Stimulated activated CD8-positive, alpha-beta memory T cell treated with anti-CD3 and anti-CD28 coated beads, Interleukin-7, amount 100 ng/mL, for 24 hours (primary cell): ENCODE results near the gene KRTAP21-1.
"Not testable (repeated sequence)": the region's sequence is repeated elsewhere in the genome, so short reads cannot be mapped to it uniquely, and the experiment has no call there.

Source experiments
- DNase-seq: peaks from one replicate; pipeline ENCODE4 v3.0.0-alpha.2; 2020; ENCODE audit warnings: low read depth

The KRTAP21-1 gene

GRCh38 chr21:30755328-30755727, at the start of gene KRTAP21-1:
KRTAP21-1 (minus strand) TSS chr21:30755428; CDS start chr21:30755378, 50 bp downstream.
- DNase-seq = not testable (repeated sequence)

GRCh38 chr21:30800605-30801004, 45.4 kb upstream of the KRTAP21-1 start:
- no peak for DNase-seq

GRCh38 chr21:30793581-30794314, 38.5 kb upstream of the KRTAP21-1 start:
- DNase-seq = no peak

GRCh38 chr21:30779249-30779648, 24.0 kb upstream of the KRTAP21-1 start:
- no peak for DNase-seq

- DNase-seq = no peak
Observed at GRCh38 chr21:30769724-30770431, 14.7 kb upstream of the KRTAP21-1 start.

- no peak for DNase-seq
Observed at GRCh38 chr21:30760776-30761175, 5.5 kb upstream of the KRTAP21-1 start.

- DNase-seq = no peak
Observed at GRCh38 chr21:30758306-30758705, 3.1 kb upstream of the KRTAP21-1 start.

GRCh38 chr21:30747159-30747558, 8.1 kb downstream of the KRTAP21-1 start, which contains the start of gene KRTAP21-2:
KRTAP21-2 (minus strand) TSS chr21:30747259; CDS start chr21:30747202, 57 bp downstream.
- no peak for DNase-seq

- DNase-seq = no peak
Observed at GRCh38 chr21:30740462-30740861, 14.8 kb downstream of the KRTAP21-1 start.

- DNase-seq = no peak
Observed at GRCh38 chr21:30733026-30733425, 22.2 kb downstream of the KRTAP21-1 start.

- DNase-seq = no peak
Observed at GRCh38 chr21:30726726-30727125, 28.5 kb downstream of the KRTAP21-1 start.

GRCh38 chr21:30719401-30719800, 35.8 kb downstream of the KRTAP21-1 start:
- DNase-seq = no peak

GRCh38 chr21:30718239-30718909, 36.9 kb downstream of the KRTAP21-1 start, which contains the start of gene KRTAP21-3:
KRTAP21-3 (minus strand) TSS chr21:30718777; CDS start chr21:30718759, 18 bp downstream.
- no peak for DNase-seq

- DNase-seq = no peak
Observed at GRCh38 chr21:30717105-30717504, 38.1 kb downstream of the KRTAP21-1 start.

GRCh38 chr21:30714946-30715345, 40.3 kb downstream of the KRTAP21-1 start:
- DNase-seq = no peak

- no peak for DNase-seq
Observed at GRCh38 chr21:30714456-30714855, 40.8 kb downstream of the KRTAP21-1 start.

- no peak for DNase-seq
Observed at GRCh38 chr21:30713766-30714165, 41.5 kb downstream of the KRTAP21-1 start.

- no peak for DNase-seq
Observed at GRCh38 chr21:30710499-30710898, 44.7 kb downstream of the KRTAP21-1 start.

GRCh38 chr21:30707409-30707808, 47.8 kb downstream of the KRTAP21-1 start:
- DNase-seq = no peak
